GM23338 (cell line): ENCODE results near the gene EHD1. TPM values are rescaled to one million over a fixed set of nuclear protein-coding genes. Genes with fewer than 3 reads are reported as not detected.

Experiments
- ATAC-seq: fragments of 200-7000 bp; cut with Tn5 transposase; 3 replicates; pipeline ENCODE4 v1.9.1; 2020
- DNase-seq: peaks from one replicate; pipeline ENCODE4 v3.0.0-alpha.2; 2015; ENCODE audit warnings: low spot score
- H2AFZ ChIP-seq: fragments of 200-600 bp; sonication (generic); 2 replicates; pipeline ENCODE4 v1.8.0; 2016; ENCODE audit warnings: antibody characterized with exemption, mild to moderate bottlenecking, moderate library complexity
- H3F3A ChIP-seq: fragments of 200-600 bp; sonication (generic); replicated peaks from 2 replicates; pipeline ENCODE4 v1.8.0; 2017; ENCODE audit warnings: antibody characterized with exemption, mixed run types, low read depth
- H3K27ac ChIP-seq: fragments of 200-600 bp; sonication (generic); 2 replicates; pipeline ENCODE4 v1.6.1; 2016; ENCODE audit warnings: low read depth
- H3K27me3 ChIP-seq: fragments of 200-600 bp; sonication (generic); 2 replicates; pipeline ENCODE4 v1.8.0; 2016; ENCODE audit warnings: mild to moderate bottlenecking, mixed run types, moderate library complexity; ENCODE audit not compliant: insufficient read depth
- H3K36me3 ChIP-seq: fragments of 200-600 bp; sonication (generic); 2 replicates; pipeline ENCODE4 v1.8.0; 2016; ENCODE audit warnings: mild to moderate bottlenecking; ENCODE audit not compliant: insufficient read depth
- H3K4me1 ChIP-seq: fragments of 200-600 bp; sonication (generic); 2 replicates; pipeline ENCODE4 v1.8.0; 2016; ENCODE audit warnings: mild to moderate bottlenecking, moderate library complexity; ENCODE audit not compliant: insufficient read depth
- H3K4me2 ChIP-seq: fragments of 200-600 bp; sonication (generic); 2 replicates; pipeline ENCODE4 v1.7.1; 2017; ENCODE audit warnings: mixed run types
- H3K4me3 ChIP-seq: fragments of 200-600 bp; sonication (generic); 2 replicates; pipeline ENCODE4 v1.6.1; 2016; ENCODE audit warnings: mixed run types
- H3K79me2 ChIP-seq: fragments of 200-600 bp; sonication (generic); replicated peaks from 2 replicates; pipeline ENCODE4 v1.8.0; 2017; ENCODE audit warnings: mild to moderate bottlenecking; ENCODE audit not compliant: insufficient read depth
- H3K9me2 ChIP-seq: fragments of 200-600 bp; sonication (generic); 2 replicates; pipeline ENCODE4 v1.8.0; 2017; ENCODE audit not compliant: insufficient read depth
- H4K20me1 ChIP-seq: fragments of 200-600 bp; sonication (generic); replicated peaks from 2 replicates; pipeline ENCODE4 v1.8.0; 2017; ENCODE audit warnings: mild to moderate bottlenecking; ENCODE audit not compliant: insufficient read depth
- H3K27ac Mint-ChIP-seq: 2 replicates; pipeline ENCODE4 v1.8.0; 2020; ENCODE audit warnings: inconsistent platforms, mild to moderate bottlenecking, moderate library complexity, mixed read lengths
- H3K27me3 Mint-ChIP-seq: 3 replicates; pipeline ENCODE4 v1.8.0; 2022; ENCODE audit warnings: low read depth, mild to moderate bottlenecking, moderate library complexity, mixed read lengths, inconsistent platforms; ENCODE audit not compliant: insufficient read depth, poor library complexity
- H3K36me3 Mint-ChIP-seq: 3 replicates; pipeline ENCODE4 v1.8.0; 2021; ENCODE audit warnings: low read depth, mild to moderate bottlenecking, inconsistent platforms, moderate library complexity, mixed read lengths
- H3K4me1 Mint-ChIP-seq: 3 replicates; pipeline ENCODE4 v1.8.0; 2020; ENCODE audit warnings: mild to moderate bottlenecking, inconsistent platforms, mixed read lengths
- H3K4me3 Mint-ChIP-seq: 3 replicates; pipeline ENCODE4 v1.8.0; 2021; ENCODE audit warnings: moderate library complexity, mild to moderate bottlenecking, inconsistent platforms, mixed read lengths
- H3K9me3 Mint-ChIP-seq: 3 replicates; pipeline ENCODE4 v1.8.0; 2020; ENCODE audit warnings: moderate library complexity, mild to moderate bottlenecking, inconsistent platforms, mixed read lengths
- CREB1 ChIP-seq: fragments of 250-450 bp; sonication (Bioruptor Pico); IDR thresholded peaks from 2 replicates; pipeline ENCODE4 v1.5.0; 2020; ENCODE audit warnings: low read depth, mild to moderate bottlenecking, moderate library complexity
- EZH2 ChIP-seq: fragments of 200-600 bp; sonication (generic); IDR thresholded peaks from one replicate; pipeline ENCODE4 v1.8.0; 2017; ENCODE audit warnings: antibody characterized with exemption, mild to moderate bottlenecking, low read depth; ENCODE audit not compliant: unreplicated experiment
- EZH2phosphoT487 ChIP-seq: fragments of 200-600 bp; sonication (generic); IDR thresholded peaks from one replicate; pipeline ENCODE4 v1.8.1; 2018; ENCODE audit warnings: antibody characterized with exemption; ENCODE audit not compliant: unreplicated experiment
- JUNB ChIP-seq: IDR thresholded peaks from one replicate; pipeline ENCODE4 v1.6.1; 2016; ENCODE audit warnings: antibody characterized with exemption; ENCODE audit not compliant: unreplicated experiment
- NANOG ChIP-seq: IDR thresholded peaks from 2 replicates; pipeline ENCODE4 v1.6.1; 2016; ENCODE audit warnings: antibody characterized with exemption, borderline replicate concordance
- POLR2AphosphoS5 ChIP-seq: IDR thresholded peaks from 2 replicates; pipeline ENCODE4 v1.6.1; 2016; ENCODE audit warnings: antibody characterized with exemption, low read depth
- STAT1 ChIP-seq: IDR thresholded peaks from one replicate; pipeline ENCODE4 v1.6.1; 2016; ENCODE audit warnings: antibody characterized with exemption; ENCODE audit not compliant: unreplicated experiment
- ZNF114 ChIP-seq: fragments of 250-450 bp; sonication (Bioruptor Pico); IDR thresholded peaks from 2 replicates; pipeline ENCODE4 v1.5.0; 2020; ENCODE audit warnings: mild to moderate bottlenecking, moderate library complexity
- ZNF331 ChIP-seq: fragments of 250-450 bp; sonication (Bioruptor Pico); IDR thresholded peaks from 2 replicates; pipeline ENCODE4 v1.5.0; 2020; ENCODE audit warnings: low read depth, mild to moderate bottlenecking, moderate library complexity
- polyA plus RNA-seq: library from polyadenylated mRNA; unstranded; fragments of >200 nt; fragmentation: Nextera tagmentation; extraction: Ambion mirVana; gene quantifications from 2 replicates; pipeline ENCODE4 v1.2.1, GENCODE V29; 2016
- total RNA-seq: library from RNA; depleted of rRNA; stranded (reverse); fragments of >200 nt; shearing (Covaris generic); gene quantifications from 2 replicates; pipeline ENCODE4 v1.2.3, GENCODE V29; 2014
- TF ChIP-seq, protein P1 (sequence below): IDR thresholded peaks from one replicate; pipeline ENCODE4 v1.6.1; 2018; ENCODE audit warnings: antibody characterized with exemption; ENCODE audit not compliant: unreplicated experiment
- TF ChIP-seq, protein P2 (sequence below), 2 experiments: fragments of 200-600 bp in 1 of 2; sonication (generic) in 1 of 2; conservative IDR thresholded peaks; 2 replicates each; pipeline versions ENCODE4 v1.5.1 to v1.6.1; 2016 to 2017; ENCODE audit warnings: antibody characterized with exemption in 2 of 2, low read depth in 2 of 2, mild to moderate bottlenecking in 2 of 2, moderate library complexity in 1 of 2
- TF ChIP-seq, protein P3 (sequence below): fragments of 250-450 bp; sonication (Bioruptor Pico); IDR thresholded peaks from 2 replicates; pipeline ENCODE4 v1.5.0; 2020; ENCODE audit warnings: mild to moderate bottlenecking, moderate library complexity
- TF ChIP-seq, protein P4 (sequence below): IDR thresholded peaks from 2 replicates; pipeline ENCODE4 v1.6.1; 2016; ENCODE audit warnings: antibody characterized with exemption

EHD1 gene
- total and polyA plus RNA-seq, 2 experiments from 2014 or later, result 16.7 to 69.7 TPM

DNA sequence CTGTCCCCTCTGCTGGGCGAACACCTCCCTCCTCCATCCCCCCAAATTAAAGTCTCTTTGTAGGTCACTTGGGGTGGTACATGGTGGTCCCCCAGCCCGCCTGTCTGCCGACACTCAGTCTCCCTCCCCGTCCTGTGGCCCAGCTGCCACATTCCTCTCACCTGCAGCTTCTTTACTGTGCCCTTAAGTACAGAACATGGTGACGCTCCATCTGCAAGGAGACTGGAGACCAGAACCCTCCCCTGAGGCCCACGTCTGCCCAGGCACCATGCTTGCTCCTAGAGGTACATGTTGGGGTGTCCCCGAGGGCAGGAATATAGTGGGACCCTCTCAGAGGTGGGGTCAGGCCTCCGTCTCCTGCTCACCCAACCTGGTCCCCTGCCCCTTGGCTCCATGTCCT, 5.6 kb upstream of the EHD1 start:
- Mint-ChIP-seq H3K27me3 (peaks cover 3% of the 10 kb centered on the region), H3K4me1 (peaks cover 25% of the 10 kb centered on the region), H3K9me3 (no peaks in the 10 kb centered on the region), H3K36me3 (no peaks in the 10 kb centered on the region), H3K27ac (no peak overlapping the region), H3K4me3 (no peak overlapping the region; the same call in 2 of the 3 replicates)
- Histone ChIP-seq H3K4me3 (no peak overlapping the region), H3K79me2 (no peaks in the 10 kb centered on the region), H4K20me1 (no peaks in the 10 kb centered on the region), H3K27me3 (no peaks in the 10 kb centered on the region), H3K4me2 (no peak overlapping the region), H2AFZ (no peak overlapping the region), H3K27ac (no peak overlapping the region), H3F3A (0 out of 2 replicates have a peak, but pooled peaks cover 3% of the 10 kb centered on the region), H3K9me2 (no peaks in the 10 kb centered on the region), H3K4me1 (peaks cover 21% of the 10 kb centered on the region; the same call in 1 of the 2 replicates), H3K36me3 (no peaks in the 10 kb centered on the region)
- ATAC-seq (no peak), DNase-seq (no peak)
- TF ChIP-seq CREB1 (CRISPR knock-in tag) (no peak), EZH2phosphoT487 (no peak), NANOG (no peak), STAT1 (no peak), ZNF331 (no peak), EZH2 (no peak), POLR2AphosphoS5 (no peak), ZNF114 (CRISPR knock-in tag) (no peak), JUNB (no peak)
- TF ChIP-seq, protein P1, sequence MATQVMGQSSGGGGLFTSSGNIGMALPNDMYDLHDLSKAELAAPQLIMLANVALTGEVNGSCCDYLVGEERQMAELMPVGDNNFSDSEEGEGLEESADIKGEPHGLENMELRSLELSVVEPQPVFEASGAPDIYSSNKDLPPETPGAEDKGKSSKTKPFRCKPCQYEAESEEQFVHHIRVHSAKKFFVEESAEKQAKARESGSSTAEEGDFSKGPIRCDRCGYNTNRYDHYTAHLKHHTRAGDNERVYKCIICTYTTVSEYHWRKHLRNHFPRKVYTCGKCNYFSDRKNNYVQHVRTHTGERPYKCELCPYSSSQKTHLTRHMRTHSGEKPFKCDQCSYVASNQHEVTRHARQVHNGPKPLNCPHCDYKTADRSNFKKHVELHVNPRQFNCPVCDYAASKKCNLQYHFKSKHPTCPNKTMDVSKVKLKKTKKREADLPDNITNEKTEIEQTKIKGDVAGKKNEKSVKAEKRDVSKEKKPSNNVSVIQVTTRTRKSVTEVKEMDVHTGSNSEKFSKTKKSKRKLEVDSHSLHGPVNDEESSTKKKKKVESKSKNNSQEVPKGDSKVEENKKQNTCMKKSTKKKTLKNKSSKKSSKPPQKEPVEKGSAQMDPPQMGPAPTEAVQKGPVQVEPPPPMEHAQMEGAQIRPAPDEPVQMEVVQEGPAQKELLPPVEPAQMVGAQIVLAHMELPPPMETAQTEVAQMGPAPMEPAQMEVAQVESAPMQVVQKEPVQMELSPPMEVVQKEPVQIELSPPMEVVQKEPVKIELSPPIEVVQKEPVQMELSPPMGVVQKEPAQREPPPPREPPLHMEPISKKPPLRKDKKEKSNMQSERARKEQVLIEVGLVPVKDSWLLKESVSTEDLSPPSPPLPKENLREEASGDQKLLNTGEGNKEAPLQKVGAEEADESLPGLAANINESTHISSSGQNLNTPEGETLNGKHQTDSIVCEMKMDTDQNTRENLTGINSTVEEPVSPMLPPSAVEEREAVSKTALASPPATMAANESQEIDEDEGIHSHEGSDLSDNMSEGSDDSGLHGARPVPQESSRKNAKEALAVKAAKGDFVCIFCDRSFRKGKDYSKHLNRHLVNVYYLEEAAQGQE, result no peak
- TF ChIP-seq, protein P2, sequence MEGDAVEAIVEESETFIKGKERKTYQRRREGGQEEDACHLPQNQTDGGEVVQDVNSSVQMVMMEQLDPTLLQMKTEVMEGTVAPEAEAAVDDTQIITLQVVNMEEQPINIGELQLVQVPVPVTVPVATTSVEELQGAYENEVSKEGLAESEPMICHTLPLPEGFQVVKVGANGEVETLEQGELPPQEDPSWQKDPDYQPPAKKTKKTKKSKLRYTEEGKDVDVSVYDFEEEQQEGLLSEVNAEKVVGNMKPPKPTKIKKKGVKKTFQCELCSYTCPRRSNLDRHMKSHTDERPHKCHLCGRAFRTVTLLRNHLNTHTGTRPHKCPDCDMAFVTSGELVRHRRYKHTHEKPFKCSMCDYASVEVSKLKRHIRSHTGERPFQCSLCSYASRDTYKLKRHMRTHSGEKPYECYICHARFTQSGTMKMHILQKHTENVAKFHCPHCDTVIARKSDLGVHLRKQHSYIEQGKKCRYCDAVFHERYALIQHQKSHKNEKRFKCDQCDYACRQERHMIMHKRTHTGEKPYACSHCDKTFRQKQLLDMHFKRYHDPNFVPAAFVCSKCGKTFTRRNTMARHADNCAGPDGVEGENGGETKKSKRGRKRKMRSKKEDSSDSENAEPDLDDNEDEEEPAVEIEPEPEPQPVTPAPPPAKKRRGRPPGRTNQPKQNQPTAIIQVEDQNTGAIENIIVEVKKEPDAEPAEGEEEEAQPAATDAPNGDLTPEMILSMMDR (conservative IDR thresholded peaks at IDR 0.05; ENCODE audit: low read depth in 2 of 2), result no peak
- TF ChIP-seq, protein P3, sequence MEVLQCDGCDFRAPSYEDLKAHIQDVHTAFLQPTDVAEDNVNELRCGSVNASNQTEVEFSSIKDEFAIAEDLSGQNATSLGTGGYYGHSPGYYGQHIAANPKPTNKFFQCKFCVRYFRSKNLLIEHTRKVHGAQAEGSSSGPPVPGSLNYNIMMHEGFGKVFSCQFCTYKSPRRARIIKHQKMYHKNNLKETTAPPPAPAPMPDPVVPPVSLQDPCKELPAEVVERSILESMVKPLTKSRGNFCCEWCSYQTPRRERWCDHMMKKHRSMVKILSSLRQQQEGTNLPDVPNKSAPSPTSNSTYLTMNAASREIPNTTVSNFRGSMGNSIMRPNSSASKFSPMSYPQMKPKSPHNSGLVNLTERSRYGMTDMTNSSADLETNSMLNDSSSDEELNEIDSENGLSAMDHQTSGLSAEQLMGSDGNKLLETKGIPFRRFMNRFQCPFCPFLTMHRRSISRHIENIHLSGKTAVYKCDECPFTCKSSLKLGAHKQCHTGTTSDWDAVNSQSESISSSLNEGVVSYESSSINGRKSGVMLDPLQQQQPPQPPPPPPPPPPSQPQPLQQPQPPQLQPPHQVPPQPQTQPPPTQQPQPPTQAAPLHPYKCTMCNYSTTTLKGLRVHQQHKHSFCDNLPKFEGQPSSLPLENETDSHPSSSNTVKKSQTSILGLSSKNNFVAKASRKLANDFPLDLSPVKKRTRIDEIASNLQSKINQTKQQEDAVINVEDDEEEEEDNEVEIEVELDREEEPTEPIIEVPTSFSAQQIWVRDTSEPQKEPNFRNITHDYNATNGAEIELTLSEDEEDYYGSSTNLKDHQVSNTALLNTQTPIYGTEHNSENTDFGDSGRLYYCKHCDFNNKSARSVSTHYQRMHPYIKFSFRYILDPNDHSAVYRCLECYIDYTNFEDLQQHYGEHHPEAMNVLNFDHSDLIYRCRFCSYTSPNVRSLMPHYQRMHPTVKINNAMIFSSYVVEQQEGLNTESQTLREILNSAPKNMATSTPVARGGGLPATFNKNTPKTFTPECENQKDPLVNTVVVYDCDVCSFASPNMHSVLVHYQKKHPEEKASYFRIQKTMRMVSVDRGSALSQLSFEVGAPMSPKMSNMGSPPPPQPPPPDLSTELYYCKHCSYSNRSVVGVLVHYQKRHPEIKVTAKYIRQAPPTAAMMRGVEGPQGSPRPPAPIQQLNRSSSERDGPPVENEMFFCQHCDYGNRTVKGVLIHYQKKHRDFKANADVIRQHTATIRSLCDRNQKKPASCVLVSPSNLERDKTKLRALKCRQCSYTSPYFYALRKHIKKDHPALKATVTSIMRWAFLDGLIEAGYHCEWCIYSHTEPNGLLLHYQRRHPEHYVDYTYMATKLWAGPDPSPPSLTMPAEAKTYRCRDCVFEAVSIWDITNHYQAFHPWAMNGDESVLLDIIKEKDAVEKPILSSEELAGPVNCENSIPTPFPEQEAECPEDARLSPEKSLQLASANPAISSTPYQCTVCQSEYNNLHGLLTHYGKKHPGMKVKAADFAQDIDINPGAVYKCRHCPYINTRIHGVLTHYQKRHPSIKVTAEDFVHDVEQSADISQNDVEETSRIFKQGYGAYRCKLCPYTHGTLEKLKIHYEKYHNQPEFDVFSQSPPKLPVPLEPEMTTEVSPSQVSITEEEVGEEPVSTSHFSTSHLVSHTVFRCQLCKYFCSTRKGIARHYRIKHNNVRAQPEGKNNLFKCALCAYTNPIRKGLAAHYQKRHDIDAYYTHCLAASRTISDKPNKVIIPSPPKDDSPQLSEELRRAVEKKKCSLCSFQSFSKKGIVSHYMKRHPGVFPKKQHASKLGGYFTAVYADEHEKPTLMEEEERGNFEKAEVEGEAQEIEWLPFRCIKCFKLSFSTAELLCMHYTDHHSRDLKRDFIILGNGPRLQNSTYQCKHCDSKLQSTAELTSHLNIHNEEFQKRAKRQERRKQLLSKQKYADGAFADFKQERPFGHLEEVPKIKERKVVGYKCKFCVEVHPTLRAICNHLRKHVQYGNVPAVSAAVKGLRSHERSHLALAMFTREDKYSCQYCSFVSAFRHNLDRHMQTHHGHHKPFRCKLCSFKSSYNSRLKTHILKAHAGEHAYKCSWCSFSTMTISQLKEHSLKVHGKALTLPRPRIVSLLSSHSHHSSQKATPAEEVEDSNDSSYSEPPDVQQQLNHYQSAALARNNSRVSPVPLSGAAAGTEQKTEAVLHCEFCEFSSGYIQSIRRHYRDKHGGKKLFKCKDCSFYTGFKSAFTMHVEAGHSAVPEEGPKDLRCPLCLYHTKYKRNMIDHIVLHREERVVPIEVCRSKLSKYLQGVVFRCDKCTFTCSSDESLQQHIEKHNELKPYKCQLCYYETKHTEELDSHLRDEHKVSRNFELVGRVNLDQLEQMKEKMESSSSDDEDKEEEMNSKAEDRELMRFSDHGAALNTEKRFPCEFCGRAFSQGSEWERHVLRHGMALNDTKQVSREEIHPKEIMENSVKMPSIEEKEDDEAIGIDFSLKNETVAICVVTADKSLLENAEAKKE (CRISPR knock-in tag), result no peak
- TF ChIP-seq, protein P4, sequence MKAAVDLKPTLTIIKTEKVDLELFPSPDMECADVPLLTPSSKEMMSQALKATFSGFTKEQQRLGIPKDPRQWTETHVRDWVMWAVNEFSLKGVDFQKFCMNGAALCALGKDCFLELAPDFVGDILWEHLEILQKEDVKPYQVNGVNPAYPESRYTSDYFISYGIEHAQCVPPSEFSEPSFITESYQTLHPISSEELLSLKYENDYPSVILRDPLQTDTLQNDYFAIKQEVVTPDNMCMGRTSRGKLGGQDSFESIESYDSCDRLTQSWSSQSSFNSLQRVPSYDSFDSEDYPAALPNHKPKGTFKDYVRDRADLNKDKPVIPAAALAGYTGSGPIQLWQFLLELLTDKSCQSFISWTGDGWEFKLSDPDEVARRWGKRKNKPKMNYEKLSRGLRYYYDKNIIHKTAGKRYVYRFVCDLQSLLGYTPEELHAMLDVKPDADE, result no peak
